Thoracic aorta (tissue), 2 donors: ENCODE data around the gene EHMT1. TPM values are rescaled to one million over a fixed set of nuclear protein-coding genes. Genes with fewer than 3 reads are reported as not detected.

Experiments used
- ATAC-seq: fragments of 150-250 bp; one replicate; pipeline ENCODE4 v1.8.0; 2017; ENCODE audit warnings: low read depth; ENCODE audit not compliant: insufficient number of reproducible peaks, low FRiP score
- DNase-seq: peaks from one replicate; pipeline ENCODE4 v3.0.0-alpha.2; 2020; ENCODE audit warnings: low spot score
- H3K27ac ChIP-seq, 2 donors: fragments of 200-600 bp; sonication (generic); 1 replicate in 1 of 2; 2 replicates in 1 of 2; pipeline ENCODE4 v1.5.1; 2016; ENCODE audit warnings: mild to moderate bottlenecking in 2 of 2, moderate library complexity in 2 of 2
- H3K27me3 ChIP-seq: fragments of 200-600 bp; sonication (generic); replicated peaks from 2 replicates; pipeline ENCODE4 v1.6.0; 2016; ENCODE audit warnings: mild to moderate bottlenecking; ENCODE audit not compliant: insufficient read depth
- H3K36me3 ChIP-seq: fragments of 200-600 bp; sonication (generic); one replicate; pipeline ENCODE4 v1.5.1; 2016
- H3K4me1 ChIP-seq, 2 donors: fragments of 200-600 bp; sonication (generic); 1 replicate in 1 of 2; 2 replicates in 1 of 2; pipeline versions ENCODE4 v1.5.1 to v1.6.0; 2016; ENCODE audit warnings: low read depth in 2 of 2, mild to moderate bottlenecking in 1 of 2; ENCODE audit not compliant: control insufficient read depth in 1 of 2
- H3K4me3 ChIP-seq: fragments of 200-600 bp; sonication (generic); 2 replicates; pipeline ENCODE4 v1.5.1; 2016; ENCODE audit warnings: mild to moderate bottlenecking
- H3K9me3 ChIP-seq: fragments of 200-600 bp; sonication (generic); 2 replicates; pipeline ENCODE4 v1.5.1; 2016
- total RNA-seq, 2 donors: library from RNA; depleted of rRNA; stranded (reverse); fragments of >200 nt; gene quantifications; one replicate each; pipeline versions ENCODE4 v1.1.0 to v1.2.3, GENCODE V29; 2016
- TF ChIP-seq, protein P1 (sequence below): fragments of 200-600 bp; sonication (generic); IDR thresholded peaks from one replicate; pipeline ENCODE4 v1.5.1; 2019; ENCODE audit warnings: antibody characterized with exemption

The EHMT1 gene
- total RNA-seq, 2 donors from 2014 or later: 67.6 to 150 TPM

DNA sequence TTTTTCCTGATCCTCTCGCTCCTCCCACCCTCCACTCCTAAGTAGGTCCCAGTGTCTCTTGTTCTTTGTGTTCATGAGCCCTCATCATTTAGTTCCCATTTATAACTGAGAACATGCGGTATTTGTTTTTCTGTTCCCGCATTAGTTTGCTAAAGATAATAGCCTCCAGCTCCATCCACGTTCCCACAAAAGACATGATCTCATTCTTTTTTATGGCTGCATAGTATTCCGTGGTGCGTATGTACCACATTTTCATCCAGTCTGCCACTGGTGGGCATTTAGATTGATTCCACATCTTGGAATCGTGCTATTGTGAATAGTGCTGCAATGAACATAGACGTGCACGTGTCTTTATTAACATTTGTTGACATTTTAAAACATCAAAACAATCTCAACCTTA, 224.6 kb downstream of the EHMT1 start:
- no peaks in the 10 kb centered on the region for H3K36me3 ChIP-seq
- H3K4me1 ChIP-seq: no peaks in the 10 kb centered on the region
- H3K4me3 ChIP-seq: no peak overlapping the region
- DNase-seq (no peak), ATAC-seq (no peak)
- TF ChIP-seq, protein P1, sequence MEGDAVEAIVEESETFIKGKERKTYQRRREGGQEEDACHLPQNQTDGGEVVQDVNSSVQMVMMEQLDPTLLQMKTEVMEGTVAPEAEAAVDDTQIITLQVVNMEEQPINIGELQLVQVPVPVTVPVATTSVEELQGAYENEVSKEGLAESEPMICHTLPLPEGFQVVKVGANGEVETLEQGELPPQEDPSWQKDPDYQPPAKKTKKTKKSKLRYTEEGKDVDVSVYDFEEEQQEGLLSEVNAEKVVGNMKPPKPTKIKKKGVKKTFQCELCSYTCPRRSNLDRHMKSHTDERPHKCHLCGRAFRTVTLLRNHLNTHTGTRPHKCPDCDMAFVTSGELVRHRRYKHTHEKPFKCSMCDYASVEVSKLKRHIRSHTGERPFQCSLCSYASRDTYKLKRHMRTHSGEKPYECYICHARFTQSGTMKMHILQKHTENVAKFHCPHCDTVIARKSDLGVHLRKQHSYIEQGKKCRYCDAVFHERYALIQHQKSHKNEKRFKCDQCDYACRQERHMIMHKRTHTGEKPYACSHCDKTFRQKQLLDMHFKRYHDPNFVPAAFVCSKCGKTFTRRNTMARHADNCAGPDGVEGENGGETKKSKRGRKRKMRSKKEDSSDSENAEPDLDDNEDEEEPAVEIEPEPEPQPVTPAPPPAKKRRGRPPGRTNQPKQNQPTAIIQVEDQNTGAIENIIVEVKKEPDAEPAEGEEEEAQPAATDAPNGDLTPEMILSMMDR: no peak
- H3K9me3 ChIP-seq: no peaks in the 10 kb centered on the region
- H3K27ac ChIP-seq: no peak overlapping the region
- H3K27me3 ChIP-seq: no peaks in the 10 kb centered on the region

DNA sequence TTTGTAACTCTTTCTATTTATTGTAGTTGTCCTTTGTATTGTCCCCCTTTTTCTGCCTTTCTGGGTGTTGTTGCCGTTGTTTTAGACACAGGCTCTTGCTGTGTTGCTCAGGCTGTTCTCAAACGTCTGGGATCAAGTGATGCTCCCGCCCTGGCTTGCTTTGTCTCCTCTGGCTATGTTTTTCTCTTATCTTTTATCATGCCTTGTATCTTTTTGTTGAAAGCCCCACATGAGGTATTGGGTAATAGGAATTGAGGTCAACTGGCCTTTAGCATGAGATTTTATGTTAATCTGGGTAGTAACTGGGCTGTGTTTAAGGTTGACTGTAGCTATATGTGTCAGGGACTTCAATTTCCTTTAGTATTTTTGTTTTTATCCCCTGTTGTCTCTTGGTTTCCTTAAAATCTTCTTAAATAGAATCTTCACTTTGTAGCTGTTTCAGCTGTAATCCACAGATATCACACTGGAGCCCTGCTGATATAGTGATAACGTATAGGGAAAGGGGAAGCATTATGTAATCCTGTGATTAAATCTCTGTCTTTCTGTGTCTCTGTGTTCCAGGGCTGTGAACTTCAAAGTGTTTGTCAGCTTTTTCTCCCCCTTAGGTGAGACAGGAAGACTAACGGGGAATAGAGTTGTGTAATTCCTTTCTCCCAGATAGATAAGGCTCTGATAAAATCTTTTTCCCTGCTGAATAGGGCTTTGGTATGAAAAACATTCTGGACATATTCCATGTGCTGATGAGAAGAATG, 232.9 kb downstream of the EHMT1 start:
- Histone ChIP-seq H3K36me3 (no peaks in the 10 kb centered on the region), H3K27me3 (no peaks in the 10 kb centered on the region), H3K27ac (no peak overlapping the region), H3K4me3 (no peak overlapping the region), H3K9me3 (peaks cover 28% of the 10 kb centered on the region), H3K4me1 (no peaks in the 10 kb centered on the region)
- no peak for ATAC-seq
- DNase-seq: no peak
- TF ChIP-seq, protein P1: no peak

DNA sequence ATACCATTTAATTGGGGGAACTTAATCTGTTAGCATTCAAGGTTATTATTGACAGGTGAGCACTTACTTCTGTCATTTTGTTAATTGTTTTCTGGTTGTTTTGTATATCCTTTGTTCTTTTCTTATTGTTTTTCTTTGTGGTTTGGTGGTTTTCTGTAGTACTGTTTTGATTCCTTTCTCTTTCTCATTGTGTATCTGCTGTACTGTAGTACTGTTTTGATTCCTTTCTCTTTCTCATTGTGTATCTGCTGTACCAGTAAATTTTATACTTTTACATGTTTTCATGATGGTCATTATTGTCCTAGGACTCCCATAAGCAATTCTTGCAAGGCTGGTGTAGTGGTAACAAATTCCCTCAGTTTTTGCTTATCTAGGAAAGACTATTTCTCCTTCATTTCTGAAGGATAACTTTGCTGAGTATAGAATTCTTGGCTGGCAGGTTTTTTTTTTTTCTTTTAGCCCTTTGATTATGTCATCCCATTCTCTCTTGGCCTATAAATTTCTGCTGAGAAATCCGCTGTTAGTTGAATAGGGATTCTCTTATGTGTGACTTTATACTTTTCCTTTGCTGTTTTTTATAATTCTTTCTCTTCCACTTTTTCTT, 234.7 kb downstream of the EHMT1 start:
- H3K4me3 ChIP-seq: no peak overlapping the region
- H3K36me3 ChIP-seq: no peaks in the 10 kb centered on the region
- H3K4me1 ChIP-seq: no peaks in the 10 kb centered on the region
- ATAC-seq: no peak
- no peaks in the 10 kb centered on the region for H3K27me3 ChIP-seq
- H3K27ac ChIP-seq: no peak overlapping the region
- H3K9me3 ChIP-seq: peaks cover 28% of the 10 kb centered on the region
- DNase-seq: no peak
- TF ChIP-seq, protein P1: no peak

DNA sequence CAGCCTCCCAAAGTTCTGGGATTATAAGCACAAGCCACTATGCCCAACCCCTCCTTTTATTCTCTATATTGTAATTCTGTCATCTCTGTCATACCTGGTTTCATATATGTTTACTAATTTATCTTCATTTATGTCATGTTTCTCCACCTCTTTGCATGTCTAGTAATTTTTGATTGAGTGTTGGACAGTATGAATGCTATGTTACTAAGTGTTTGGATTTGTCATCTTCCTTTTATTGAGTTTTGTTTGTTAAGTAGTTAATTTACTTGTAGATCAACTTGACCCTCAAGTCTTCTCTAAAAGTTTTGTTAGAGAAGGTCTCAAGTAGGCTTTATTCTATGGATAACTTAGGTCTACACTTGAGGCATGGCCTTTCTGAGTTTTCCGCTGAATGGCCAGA, 241.6 kb downstream of the EHMT1 start:
- no peak for ATAC-seq

DNA sequence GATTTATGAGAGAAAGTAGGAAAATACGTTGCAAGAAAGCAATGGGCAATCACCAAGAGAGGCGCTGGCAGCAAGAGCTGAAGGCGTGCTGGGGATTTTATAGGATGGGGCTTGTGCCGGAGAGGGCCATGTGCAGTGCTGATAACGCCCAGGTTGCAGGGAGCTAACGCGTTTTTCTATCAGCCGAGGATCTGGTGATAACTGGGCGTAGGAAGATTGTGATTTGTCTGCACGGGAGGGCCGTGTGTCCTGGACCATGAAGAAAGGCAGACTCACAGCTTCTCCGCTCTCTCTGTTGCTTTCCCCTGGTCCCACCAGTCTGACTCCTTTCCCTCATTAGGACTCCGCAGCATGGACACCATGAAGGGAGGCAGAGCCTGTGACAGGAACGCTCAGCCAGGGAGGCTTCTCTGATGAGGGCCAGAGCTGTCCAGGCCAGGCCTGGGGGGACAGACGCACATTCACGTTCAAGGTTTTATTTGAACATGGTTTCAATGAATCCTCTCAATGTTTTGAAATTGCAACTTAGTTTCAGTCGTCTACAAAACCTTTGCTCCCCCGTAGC, 246.9 kb downstream of the EHMT1 start:
- H3K27ac ChIP-seq: no peak overlapping the region
- H3K4me1 ChIP-seq: no peaks in the 10 kb centered on the region
- H3K27me3 ChIP-seq: no peaks in the 10 kb centered on the region
- no peak for ATAC-seq
- TF ChIP-seq, protein P1: no peak
- no peak overlapping the region for H3K4me3 ChIP-seq
- DNase-seq: no peak
- H3K36me3 ChIP-seq: no peaks in the 10 kb centered on the region
- peaks cover 5% of the 10 kb centered on the region for H3K9me3 ChIP-seq

More for the DNA sequence above, 241.6 kb downstream of the EHMT1 start:
- Histone ChIP-seq H3K9me3 (peaks cover 17% of the 10 kb centered on the region), H3K27me3 (no peaks in the 10 kb centered on the region), H3K36me3 (no peaks in the 10 kb centered on the region), H3K4me1 (no peaks in the 10 kb centered on the region), H3K27ac (no peak overlapping the region), H3K4me3 (no peak overlapping the region)
- TF ChIP-seq, protein P1: no peak
- no peak for DNase-seq
